Erythroblast (primary cell): ENCODE results near the gene PIK3CG.

Source experiments
- GATA1 ChIP-seq: IDR thresholded peaks from 2 replicates; pipeline ENCODE4 v1.6.1; 2011; ENCODE audit warnings: low read depth, mild to moderate bottlenecking, control low read depth, low read length, moderate library complexity
- POLR2A ChIP-seq: IDR thresholded peaks from 2 replicates; pipeline ENCODE4 v1.6.1; 2011; ENCODE audit warnings: mild to moderate bottlenecking, low read length

- TF ChIP-seq POLR2A (no peak), GATA1 (no peak)
Observed at GRCh38 chr7:106869954-106870353, 4.9 kb downstream of the PIK3CG start.
